HepG2 (cell line): ENCODE results near the gene NARS2. TPM values are rescaled to one million over a fixed set of nuclear protein-coding genes. Genes with fewer than 3 reads are reported as not detected.

Experiments
- CBX1 ChIP-seq: IDR thresholded peaks from one replicate; pipeline ENCODE4 v1.6.1; 2016; ENCODE audit warnings: antibody characterized with exemption, low read depth
- CEBPG ChIP-seq: IDR thresholded peaks from 2 replicates; pipeline ENCODE4 v1.6.1; 2016
- CREB1 ChIP-seq, 2 experiments: fragments of 450-650 bp in 1 of 2; IDR thresholded peaks; 2 replicates each; pipeline ENCODE4 v1.6.1; 2016 to 2017; ENCODE audit warnings: control low read depth in 1 of 2, mild to moderate bottlenecking in 1 of 2, missing compliant biosample characterization in 1 of 2, missing genetic modification characterization in 1 of 2
- EP300 ChIP-seq, 3 experiments: sonication (generic) in 1 of 3; formaldehyde crosslinking in 1 of 3; IDR thresholded peaks; 2 replicates each; pipeline versions ENCODE4 v1.5.1 to v1.6.1; 2011 to 2020; ENCODE audit warnings: low read depth in 2 of 3, low read length in 2 of 3, borderline replicate concordance in 1 of 3, improper control_type of control experiment in 1 of 3, mild to moderate bottlenecking in 1 of 3, missing genetic modification reagents in 1 of 3, moderate library complexity in 1 of 3
- HNF4A ChIP-seq: sonication (generic); formaldehyde crosslinking; IDR thresholded peaks from 2 replicates; pipeline ENCODE4 v1.4.0; 2020; ENCODE audit warnings: missing genetic modification reagents
- IRX3 ChIP-seq: sonication (generic); formaldehyde crosslinking; IDR thresholded peaks from 2 replicates; pipeline ENCODE4 v1.8.1; 2023; ENCODE audit warnings: mild to moderate bottlenecking, low read depth, missing genetic modification reagents, borderline replicate concordance
- PHF21A ChIP-seq: sonication (generic); formaldehyde crosslinking; IDR thresholded peaks from 2 replicates; pipeline ENCODE4 v1.5.0; 2020; ENCODE audit warnings: mild to moderate bottlenecking, missing genetic modification reagents
- TBL1XR1 ChIP-seq: fragments of 150-350 bp; IDR thresholded peaks from 2 replicates; pipeline ENCODE4 v1.6.1; 2014; ENCODE audit warnings: borderline replicate concordance, low read length; ENCODE audit not compliant: partially characterized antibody
- ZBTB20 ChIP-seq: sonication (generic); formaldehyde crosslinking; IDR thresholded peaks from 2 replicates; pipeline ENCODE4 v1.8.1; 2023; ENCODE audit warnings: missing genetic modification reagents, low read depth, mild to moderate bottlenecking, borderline replicate concordance
- ZFP90 ChIP-seq: sonication (generic); formaldehyde crosslinking; IDR thresholded peaks from 2 replicates; pipeline ENCODE4 v1.8.0; 2022; ENCODE audit warnings: missing genetic modification reagents, mild to moderate bottlenecking, inconsistent platforms, borderline replicate concordance
- ZKSCAN8 ChIP-seq: IDR thresholded peaks from 2 replicates; pipeline ENCODE4 v1.6.1; 2016; ENCODE audit warnings: borderline replicate concordance, missing genetic modification reagents, missing compliant biosample characterization
- polyA plus RNA-seq, 8 experiments: library from polyadenylated mRNA; depleted of rRNA in 3 of 8; stranded (reverse) in 7 of 8; unstranded in 1 of 8; fragments of >200 nt; fragmentation: Illumina TruSeq in 4 of 8; extraction: Trizol in 4 of 8; gene quantifications; 2 replicates each; pipeline versions ENCODE4 v1.2.1 to v1.2.3, GENCODE V29; 2011 to 2016; ENCODE audit warnings: low read depth in 4 of 8, missing spikeins in 1 of 8, mixed read lengths in 1 of 8; ENCODE audit not compliant: insufficient read depth in 1 of 8
- total RNA-seq, 5 experiments: library from RNA; depleted of rRNA; stranded (reverse); fragments of >200 nt; fragmentation: Illumina TruSeq; extraction: Trizol; gene quantifications; 2 replicates each; pipeline ENCODE4 v1.2.3, GENCODE V29; 2016; ENCODE audit warnings: low read depth in 1 of 5
- TF ChIP-seq, protein P1 (sequence below): sonication (generic); formaldehyde crosslinking; IDR thresholded peaks from 2 replicates; pipeline ENCODE4 v1.8.0; 2022; ENCODE audit warnings: mild to moderate bottlenecking, missing genetic modification reagents, moderate library complexity
- TF ChIP-seq, protein P2 (sequence below): IDR thresholded peaks from 2 replicates; pipeline ENCODE4 v1.6.1; 2012; ENCODE audit warnings: inconsistent platforms
- TF ChIP-seq, protein P3 (sequence below): sonication (generic); formaldehyde crosslinking; IDR thresholded peaks from 2 replicates; pipeline ENCODE4 v1.5.1; 2020; ENCODE audit warnings: mild to moderate bottlenecking, missing genetic modification reagents, moderate library complexity
- TF ChIP-seq, protein P4 (sequence below), 2 experiments: sonication (generic) in 1 of 2; formaldehyde crosslinking in 1 of 2; IDR thresholded peaks; 2 replicates each; pipeline versions ENCODE4 v1.6.1 to v1.9.0; 2014 to 2022; ENCODE audit warnings: antibody characterized with exemption in 1 of 2, borderline replicate concordance in 1 of 2, inconsistent platforms in 1 of 2, low read depth in 1 of 2, missing genetic modification reagents in 1 of 2
- TF ChIP-seq, protein P5 (sequence below): sonication (generic); formaldehyde crosslinking; IDR thresholded peaks from 2 replicates; pipeline ENCODE4 v1.5.1; 2020; ENCODE audit warnings: mild to moderate bottlenecking, missing genetic modification reagents

Gene NARS2
- total and polyA plus RNA-seq, 2 of the 13 experiments (the other 11 are each of a cell fraction or from before 2014, with no cell fraction given): 45.9 to 65.0 TPM

DNA sequence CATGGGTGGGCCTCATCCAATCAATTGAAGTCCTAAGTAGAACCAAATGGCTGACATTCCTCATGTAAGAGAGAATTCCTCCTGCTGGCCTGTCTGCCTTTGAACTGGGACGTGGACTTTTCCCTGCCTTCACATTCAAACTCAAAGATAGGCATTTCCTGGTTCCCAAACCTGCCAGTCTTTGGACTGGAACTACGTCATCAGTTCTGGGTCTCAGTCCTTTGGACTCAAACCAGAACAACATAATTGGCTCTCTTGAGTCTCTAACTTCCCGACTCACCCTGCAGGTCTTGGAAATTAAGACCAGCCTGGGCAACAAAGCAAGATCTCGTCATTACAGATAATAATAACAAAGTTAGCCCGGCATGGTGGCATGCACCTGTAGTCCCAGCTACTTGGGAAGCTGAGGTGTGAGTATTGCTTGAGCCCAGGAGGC is 38.7 kb upstream of the NARS2 start (continued):
- TF ChIP-seq, protein P1, sequence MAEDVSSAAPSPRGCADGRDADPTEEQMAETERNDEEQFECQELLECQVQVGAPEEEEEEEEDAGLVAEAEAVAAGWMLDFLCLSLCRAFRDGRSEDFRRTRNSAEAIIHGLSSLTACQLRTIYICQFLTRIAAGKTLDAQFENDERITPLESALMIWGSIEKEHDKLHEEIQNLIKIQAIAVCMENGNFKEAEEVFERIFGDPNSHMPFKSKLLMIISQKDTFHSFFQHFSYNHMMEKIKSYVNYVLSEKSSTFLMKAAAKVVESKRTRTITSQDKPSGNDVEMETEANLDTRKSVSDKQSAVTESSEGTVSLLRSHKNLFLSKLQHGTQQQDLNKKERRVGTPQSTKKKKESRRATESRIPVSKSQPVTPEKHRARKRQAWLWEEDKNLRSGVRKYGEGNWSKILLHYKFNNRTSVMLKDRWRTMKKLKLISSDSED: no peak
- TF ChIP-seq CBX1 (no peak), CEBPG (0 out of 2 replicates have a peak, but pooled peaks have one; percentile 17), ZBTB20 (CRISPR knock-in tag) (peak; percentile 70; the same call in 1 of the 2 replicates), ZFP90 (CRISPR knock-in tag) (no peak), PHF21A (CRISPR knock-in tag) (peak; percentile 71; the same call in 1 of the 2 replicates), ZKSCAN8 (CRISPR knock-in tag) (0 out of 2 replicates have a peak, but pooled peaks have one; percentile 8), HNF4A (peak; percentile 82), IRX3 (CRISPR knock-in tag) (no peak), TBL1XR1 (no peak), EP300 (IDR thresholded peaks at IDR 0.05; ENCODE audit: low read depth in 2 of 2, low read length in 2 of 2) (peak in 1 of 2 experiments; percentile 74; a peak in 1 of 4 replicates), EP300 (CRISPR knock-in tag; IDR thresholded peaks at IDR 0.05; ENCODE audit: borderline replicate concordance) (peak; percentile 51), CREB1 (IDR thresholded peaks at IDR 0.05) (peak; percentile 91), CREB1 (CRISPR knock-in tag; IDR thresholded peaks at IDR 0.05) (peak; percentile 86)
- TF ChIP-seq, protein P2, sequence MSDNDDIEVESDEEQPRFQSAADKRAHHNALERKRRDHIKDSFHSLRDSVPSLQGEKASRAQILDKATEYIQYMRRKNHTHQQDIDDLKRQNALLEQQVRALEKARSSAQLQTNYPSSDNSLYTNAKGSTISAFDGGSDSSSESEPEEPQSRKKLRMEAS: peak; percentile 62
- TF ChIP-seq, protein P3, sequence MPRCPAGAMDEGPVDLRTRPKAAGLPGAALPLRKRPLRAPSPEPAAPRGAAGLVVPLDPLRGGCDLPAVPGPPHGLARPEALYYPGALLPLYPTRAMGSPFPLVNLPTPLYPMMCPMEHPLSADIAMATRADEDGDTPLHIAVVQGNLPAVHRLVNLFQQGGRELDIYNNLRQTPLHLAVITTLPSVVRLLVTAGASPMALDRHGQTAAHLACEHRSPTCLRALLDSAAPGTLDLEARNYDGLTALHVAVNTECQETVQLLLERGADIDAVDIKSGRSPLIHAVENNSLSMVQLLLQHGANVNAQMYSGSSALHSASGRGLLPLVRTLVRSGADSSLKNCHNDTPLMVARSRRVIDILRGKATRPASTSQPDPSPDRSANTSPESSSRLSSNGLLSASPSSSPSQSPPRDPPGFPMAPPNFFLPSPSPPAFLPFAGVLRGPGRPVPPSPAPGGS: peak; percentile 61; the same call in 1 of the 2 replicates
- TF ChIP-seq, protein P4, sequence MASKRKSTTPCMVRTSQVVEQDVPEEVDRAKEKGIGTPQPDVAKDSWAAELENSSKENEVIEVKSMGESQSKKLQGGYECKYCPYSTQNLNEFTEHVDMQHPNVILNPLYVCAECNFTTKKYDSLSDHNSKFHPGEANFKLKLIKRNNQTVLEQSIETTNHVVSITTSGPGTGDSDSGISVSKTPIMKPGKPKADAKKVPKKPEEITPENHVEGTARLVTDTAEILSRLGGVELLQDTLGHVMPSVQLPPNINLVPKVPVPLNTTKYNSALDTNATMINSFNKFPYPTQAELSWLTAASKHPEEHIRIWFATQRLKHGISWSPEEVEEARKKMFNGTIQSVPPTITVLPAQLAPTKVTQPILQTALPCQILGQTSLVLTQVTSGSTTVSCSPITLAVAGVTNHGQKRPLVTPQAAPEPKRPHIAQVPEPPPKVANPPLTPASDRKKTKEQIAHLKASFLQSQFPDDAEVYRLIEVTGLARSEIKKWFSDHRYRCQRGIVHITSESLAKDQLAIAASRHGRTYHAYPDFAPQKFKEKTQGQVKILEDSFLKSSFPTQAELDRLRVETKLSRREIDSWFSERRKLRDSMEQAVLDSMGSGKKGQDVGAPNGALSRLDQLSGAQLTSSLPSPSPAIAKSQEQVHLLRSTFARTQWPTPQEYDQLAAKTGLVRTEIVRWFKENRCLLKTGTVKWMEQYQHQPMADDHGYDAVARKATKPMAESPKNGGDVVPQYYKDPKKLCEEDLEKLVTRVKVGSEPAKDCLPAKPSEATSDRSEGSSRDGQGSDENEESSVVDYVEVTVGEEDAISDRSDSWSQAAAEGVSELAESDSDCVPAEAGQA (IDR thresholded peaks at IDR 0.05; ENCODE audit: low read depth): no peak
- TF ChIP-seq, protein P4 (CRISPR knock-in tag; IDR thresholded peaks at IDR 0.05; ENCODE audit: borderline replicate concordance): no peak
- TF ChIP-seq, protein P5, sequence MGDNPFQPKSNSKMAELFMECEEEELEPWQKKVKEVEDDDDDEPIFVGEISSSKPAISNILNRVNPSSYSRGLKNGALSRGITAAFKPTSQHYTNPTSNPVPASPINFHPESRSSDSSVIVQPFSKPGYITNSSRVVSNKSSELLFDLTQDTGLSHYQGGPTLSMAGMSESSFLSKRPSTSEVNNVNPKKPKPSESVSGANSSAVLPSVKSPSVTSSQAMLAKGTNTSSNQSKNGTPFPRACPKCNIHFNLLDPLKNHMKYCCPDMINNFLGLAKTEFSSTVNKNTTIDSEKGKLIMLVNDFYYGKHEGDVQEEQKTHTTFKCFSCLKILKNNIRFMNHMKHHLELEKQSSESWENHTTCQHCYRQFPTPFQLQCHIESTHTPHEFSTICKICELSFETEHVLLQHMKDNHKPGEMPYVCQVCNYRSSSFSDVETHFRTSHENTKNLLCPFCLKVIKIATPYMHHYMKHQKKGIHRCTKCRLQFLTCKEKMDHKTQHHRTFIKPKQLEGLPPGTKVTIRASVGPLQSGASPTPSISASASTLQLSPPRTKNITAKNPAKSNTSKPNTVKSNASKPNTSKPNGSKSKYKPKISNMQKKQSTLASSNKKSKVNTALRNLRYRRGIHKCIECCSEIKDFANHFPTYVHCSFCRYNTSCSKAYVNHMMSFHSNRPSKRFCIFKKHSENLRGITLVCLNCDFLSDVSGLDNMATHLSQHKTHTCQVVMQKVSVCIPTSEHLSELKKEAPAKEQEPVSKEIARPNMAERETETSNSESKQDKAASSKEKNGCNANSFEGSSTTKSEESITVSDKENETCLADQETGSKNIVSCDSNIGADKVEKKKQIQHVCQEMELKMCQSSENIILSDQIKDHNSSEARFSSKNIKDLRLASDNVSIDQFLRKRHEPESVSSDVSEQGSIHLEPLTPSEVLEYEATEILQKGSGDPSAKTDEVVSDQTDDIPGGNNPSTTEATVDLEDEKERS (CRISPR knock-in tag): peak; percentile 49; the same call in 1 of the 2 replicates
